HCT116 (cell line): Measurements from ENCODE around the gene HEATR3. TPM values are rescaled to one million over a fixed set of nuclear protein-coding genes. Genes with fewer than 3 reads are reported as not detected.

ENCODE experiments used
- ATAC-seq: fragments of 200-7000 bp; cut with Tn5 transposase; 2 replicates; pipeline ENCODE4 v1.9.1; 2020; ENCODE audit warnings: mild to moderate bottlenecking, moderate library complexity
- BruUV-seq: library from RNA; stranded (reverse); fragments of 400-500 nt; replicated peaks from 2 replicates; lab custom pipeline; 2021; lab: Mats Ljungman, UMichigan
- CTCF ChIA-PET: fragments of 300-600 bp; sonication (Branson Sonifier 250); formaldehyde crosslinking; loops from one replicate; lab custom pipeline; 2021; ENCODE audit warnings: antibody characterized with exemption; lab: Charles Lee
- POLR2A ChIA-PET: fragments of 300-600, 350-600 bp; sonication (Branson Sonifier 250); formaldehyde crosslinking; loops from one replicate; lab custom pipeline; 2021; ENCODE audit warnings: antibody characterized with exemption; lab: Charles Lee
- RAD21 ChIA-PET, 2 experiments: fragments of 300-600 bp; sonication (Branson Sonifier 250); formaldehyde crosslinking; loops; one replicate each; lab custom pipeline; 2023; ENCODE audit warnings: low total read pairs in 2 of 2; ENCODE audit not compliant: uncharacterized antibody in 2 of 2, unreplicated experiment in 2 of 2, low non-redundant PET in 1 of 2; lab: Charles Lee
- DNase-seq: peaks from one replicate; pipeline ENCODE4 v3.0.0-alpha.2; 2010; ENCODE audit warnings: low read depth, low spot score
- H2AFZ ChIP-seq: fragments of 200-600 bp; shearing (Covaris generic), sonication (generic); 2 replicates; pipeline ENCODE4 v1.6.1; 2017; ENCODE audit warnings: low read depth, mixed run types, mixed read lengths, antibody characterized with exemption, low read length; ENCODE audit not compliant: poor library complexity, severe bottlenecking
- H3K27ac ChIP-seq: 2 replicates; pipeline ENCODE4 v1.5.1; 2012; ENCODE audit warnings: low read depth, low read length
- H3K27me3 ChIP-seq: fragments of 200-600 bp; sonication (generic); 2 replicates; pipeline ENCODE4 v1.6.1; 2016; ENCODE audit warnings: mixed run types, low read length, mixed read lengths; ENCODE audit not compliant: insufficient read depth
- H3K36me3 ChIP-seq, 2 experiments: fragments of 200-500 bp in 1 of 2; fragments of 200-600 bp in 1 of 2; sonication (Bioruptor generic) in 1 of 2; sonication (generic) in 1 of 2; 2 replicates each; pipeline versions ENCODE4 v1.5.1 to v1.6.1; 2014 to 2016; ENCODE audit warnings: low read length in 2 of 2, inconsistent platforms in 1 of 2, mixed read lengths in 1 of 2, mixed run types in 1 of 2; ENCODE audit not compliant: insufficient read depth in 2 of 2, control insufficient read depth in 1 of 2
- H3K4me1 ChIP-seq, 2 experiments: fragments of 200-600 bp in 1 of 2; sonication (generic) in 1 of 2; 2 replicates each; pipeline versions ENCODE4 v1.5.1 to v1.6.1; 2012 to 2017; ENCODE audit warnings: low read length in 2 of 2, inconsistent platforms in 1 of 2, mild to moderate bottlenecking in 1 of 2, mixed read lengths in 1 of 2, mixed run types in 1 of 2, moderate library complexity in 1 of 2; ENCODE audit not compliant: insufficient read depth in 2 of 2, control insufficient read depth in 1 of 2
- H3K4me2 ChIP-seq: fragments of 200-600 bp; sonication (generic); 2 replicates; pipeline ENCODE4 v1.6.1; 2017; ENCODE audit warnings: mixed run types, low read length, mixed read lengths
- H3K4me3 ChIP-seq, 2 experiments: fragments of 200-600 bp in 1 of 2; sonication (generic) in 1 of 2; replicated peaks in 1 of 2; 2 replicates each; pipeline ENCODE4 v1.5.1; 2011 to 2016; ENCODE audit warnings: low read length in 2 of 2, control low read depth in 1 of 2, low read depth in 1 of 2, mild to moderate bottlenecking in 1 of 2, mixed read lengths in 1 of 2, mixed run types in 1 of 2
- H3K79me2 ChIP-seq: fragments of 200-600 bp; sonication (generic); 2 replicates; pipeline ENCODE4 v1.6.1; 2017; ENCODE audit warnings: mild to moderate bottlenecking, mixed run types, low read length, moderate library complexity, mixed read lengths; ENCODE audit not compliant: insufficient read depth
- H3K9ac ChIP-seq: fragments of 200-600 bp; sonication (generic); 2 replicates; pipeline ENCODE4 v1.6.1; 2016; ENCODE audit warnings: low read length, mixed read lengths
- H3K9me2 ChIP-seq: fragments of 200-600 bp; sonication (generic), shearing (Covaris generic); 2 replicates; pipeline ENCODE4 v1.6.1; 2017; ENCODE audit warnings: mixed run types, mild to moderate bottlenecking, moderate library complexity; ENCODE audit not compliant: insufficient read depth
- H3K9me3 ChIP-seq, 2 experiments: fragments of 200-500 bp in 1 of 2; fragments of 200-600 bp in 1 of 2; sonication (Bioruptor generic) in 1 of 2; sonication (generic) in 1 of 2; 2 replicates each; pipeline ENCODE4 v1.6.1; 2014 to 2017; ENCODE audit warnings: low read length in 2 of 2, mixed read lengths in 2 of 2, inconsistent platforms in 1 of 2, low read depth in 1 of 2, mild to moderate bottlenecking in 1 of 2, mixed run types in 1 of 2, moderate library complexity in 1 of 2; ENCODE audit not compliant: control insufficient read depth in 1 of 2, insufficient read depth in 1 of 2
- H4K20me1 ChIP-seq: fragments of 200-600 bp; sonication (generic), shearing (Covaris generic); 2 replicates; pipeline ENCODE4 v1.6.1; 2017; ENCODE audit warnings: mixed run types, mild to moderate bottlenecking, moderate library complexity; ENCODE audit not compliant: insufficient read depth
- CBX3 ChIP-seq: IDR thresholded peaks from 2 replicates; pipeline ENCODE4 v1.6.1; 2012; ENCODE audit warnings: low read depth
- CEBPB ChIP-seq: IDR thresholded peaks from 2 replicates; pipeline ENCODE4 v1.6.1; 2012; ENCODE audit warnings: low read depth
- EGR1 ChIP-seq: IDR thresholded peaks from 2 replicates; pipeline ENCODE4 v1.6.1; 2012; ENCODE audit warnings: low read depth
- ELF1 ChIP-seq: IDR thresholded peaks from 2 replicates; pipeline ENCODE4 v1.6.1; 2012; ENCODE audit warnings: low read depth, borderline replicate concordance
- FOSL1 ChIP-seq: IDR thresholded peaks from 2 replicates; pipeline ENCODE4 v1.6.1; 2012; ENCODE audit warnings: low read depth
- JUND ChIP-seq: IDR thresholded peaks from 2 replicates; pipeline ENCODE4 v1.6.1; 2012
- POLR2A ChIP-seq: IDR thresholded peaks from 2 replicates; pipeline ENCODE4 v1.7.0; 2011; ENCODE audit warnings: borderline replicate concordance; ENCODE audit not compliant: insufficient read depth, insufficient read length; ENCODE audit errors: extremely low read depth
- SP1 ChIP-seq: IDR thresholded peaks from 2 replicates; pipeline ENCODE4 v1.6.1; 2012; ENCODE audit warnings: low read depth
- TCF7L2 ChIP-seq: IDR thresholded peaks from 2 replicates; pipeline ENCODE4 v1.7.0; 2011; ENCODE audit warnings: borderline replicate concordance, inconsistent platforms; ENCODE audit not compliant: insufficient read depth, insufficient read length; ENCODE audit errors: extremely low read depth
- ZFX ChIP-seq: fragments of 450-650 bp; IDR thresholded peaks from 2 replicates; pipeline ENCODE4 v1.6.1; 2017
- ZNF274 ChIP-seq: fragments of 200-500 bp; sonication (Bioruptor generic); IDR thresholded peaks from 2 replicates; pipeline ENCODE4 v1.6.1; 2014; ENCODE audit warnings: mild to moderate bottlenecking, low read depth, low read length, inconsistent platforms
- intact Hi-C: fragments of 100-400 bp; cut with micrococcal nuclease; formaldehyde crosslinking; loops from 2 replicates; pipeline ENCODE4 v1.10.0; 2022
- total RNA-seq: library from RNA; stranded (reverse); gene quantifications from one replicate; pipeline ENCODE4 v1.2.1, GENCODE V29; 2021; ENCODE audit not compliant: unreplicated experiment
- TF ChIP-seq, protein P1 (sequence below), 3 experiments: fragments of 200-600 bp in 1 of 3; sonication (generic) in 1 of 3; IDR thresholded peaks in 2 of 3; conservative IDR thresholded peaks in 1 of 3; 2 replicates each; pipeline ENCODE4 v1.5.1; 2012 to 2017; ENCODE audit warnings: low read depth in 2 of 3, low read length in 2 of 3, antibody characterized with exemption in 1 of 3, borderline replicate concordance in 1 of 3, control low read depth in 1 of 3, mild to moderate bottlenecking in 1 of 3, mixed read lengths in 1 of 3, mixed run types in 1 of 3, moderate library complexity in 1 of 3; ENCODE audit not compliant: insufficient read depth in 1 of 3
- TF ChIP-seq, protein P2 (sequence below): IDR thresholded peaks from 2 replicates; pipeline ENCODE4 v1.6.1; 2012; ENCODE audit warnings: low read depth

HEATR3 gene
- total RNA-seq, 1 experiment from 2014 or later, result 16.3 TPM

DNA sequence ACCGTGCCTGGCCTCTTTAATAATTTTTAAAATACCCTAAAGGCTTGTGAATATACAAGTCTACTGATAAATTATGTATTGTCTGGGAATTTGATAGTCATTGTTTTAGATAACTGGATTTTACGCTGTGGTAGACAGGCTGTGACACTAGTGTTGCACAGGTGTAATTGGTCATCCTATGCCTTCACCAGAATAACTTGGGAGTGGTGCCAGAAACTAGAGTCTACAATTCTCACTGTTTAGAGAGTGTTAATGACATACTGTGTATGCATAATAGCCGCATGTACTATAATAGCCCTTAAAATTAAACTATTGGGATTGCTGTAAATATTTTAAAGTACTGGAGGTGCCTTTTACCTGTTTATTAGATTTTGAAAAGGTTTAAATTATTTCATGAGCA, 29.3 kb upstream of the HEATR3 start (continued):
- TF ChIP-seq ZNF274 (no peak), FOSL1 (no peak), SP1 (no peak), ELF1 (no peak)
- TF ChIP-seq, protein P1, sequence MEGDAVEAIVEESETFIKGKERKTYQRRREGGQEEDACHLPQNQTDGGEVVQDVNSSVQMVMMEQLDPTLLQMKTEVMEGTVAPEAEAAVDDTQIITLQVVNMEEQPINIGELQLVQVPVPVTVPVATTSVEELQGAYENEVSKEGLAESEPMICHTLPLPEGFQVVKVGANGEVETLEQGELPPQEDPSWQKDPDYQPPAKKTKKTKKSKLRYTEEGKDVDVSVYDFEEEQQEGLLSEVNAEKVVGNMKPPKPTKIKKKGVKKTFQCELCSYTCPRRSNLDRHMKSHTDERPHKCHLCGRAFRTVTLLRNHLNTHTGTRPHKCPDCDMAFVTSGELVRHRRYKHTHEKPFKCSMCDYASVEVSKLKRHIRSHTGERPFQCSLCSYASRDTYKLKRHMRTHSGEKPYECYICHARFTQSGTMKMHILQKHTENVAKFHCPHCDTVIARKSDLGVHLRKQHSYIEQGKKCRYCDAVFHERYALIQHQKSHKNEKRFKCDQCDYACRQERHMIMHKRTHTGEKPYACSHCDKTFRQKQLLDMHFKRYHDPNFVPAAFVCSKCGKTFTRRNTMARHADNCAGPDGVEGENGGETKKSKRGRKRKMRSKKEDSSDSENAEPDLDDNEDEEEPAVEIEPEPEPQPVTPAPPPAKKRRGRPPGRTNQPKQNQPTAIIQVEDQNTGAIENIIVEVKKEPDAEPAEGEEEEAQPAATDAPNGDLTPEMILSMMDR (IDR thresholded peaks at IDR 0.05 in 2 of 3, conservative IDR thresholded peaks at IDR 0.05 in 1 of 3; ENCODE audit: borderline replicate concordance in 1 of 3, insufficient read depth in 1 of 3, low read depth in 2 of 3, low read length in 2 of 3), result no peak

DNA sequence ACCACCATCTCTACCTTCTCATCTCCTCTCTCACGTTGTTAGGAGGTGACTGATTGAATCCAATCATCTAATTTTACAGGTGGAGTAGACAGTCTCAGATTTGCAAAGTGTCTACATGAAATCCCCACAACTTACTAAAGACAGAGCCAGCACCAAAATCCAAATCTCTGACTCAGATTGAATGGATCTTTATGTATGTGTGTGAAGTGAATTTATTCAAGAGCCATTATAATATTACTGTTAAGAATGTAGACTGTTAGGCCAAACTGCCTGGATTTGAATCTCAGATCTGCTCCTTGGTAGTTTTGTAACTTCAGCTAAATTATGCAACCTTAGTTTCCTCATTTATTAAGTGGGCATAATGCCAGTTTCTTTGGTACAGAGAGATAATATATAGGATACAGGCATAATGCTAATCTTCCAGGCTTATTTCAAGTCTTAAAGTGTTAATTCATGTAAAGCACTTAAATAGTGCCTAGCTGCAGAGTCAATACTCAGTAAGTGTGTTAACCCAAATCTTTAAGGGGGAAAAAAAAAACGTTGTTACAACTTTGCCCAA, 28.0 kb upstream of the HEATR3 start:
- H2AFZ ChIP-seq, result no peak overlapping the region
- H4K20me1 ChIP-seq, result no peaks in the 10 kb centered on the region
- H3K79me2 ChIP-seq, result no peaks in the 10 kb centered on the region
- TF ChIP-seq TCF7L2 (no peak), ZFX (no peak), EGR1 (no peak), CEBPB (no peak), CBX3 (no peak), ELF1 (no peak), ZNF274 (no peak), JUND (no peak), POLR2A (no peak)
- TF ChIP-seq, protein P2, sequence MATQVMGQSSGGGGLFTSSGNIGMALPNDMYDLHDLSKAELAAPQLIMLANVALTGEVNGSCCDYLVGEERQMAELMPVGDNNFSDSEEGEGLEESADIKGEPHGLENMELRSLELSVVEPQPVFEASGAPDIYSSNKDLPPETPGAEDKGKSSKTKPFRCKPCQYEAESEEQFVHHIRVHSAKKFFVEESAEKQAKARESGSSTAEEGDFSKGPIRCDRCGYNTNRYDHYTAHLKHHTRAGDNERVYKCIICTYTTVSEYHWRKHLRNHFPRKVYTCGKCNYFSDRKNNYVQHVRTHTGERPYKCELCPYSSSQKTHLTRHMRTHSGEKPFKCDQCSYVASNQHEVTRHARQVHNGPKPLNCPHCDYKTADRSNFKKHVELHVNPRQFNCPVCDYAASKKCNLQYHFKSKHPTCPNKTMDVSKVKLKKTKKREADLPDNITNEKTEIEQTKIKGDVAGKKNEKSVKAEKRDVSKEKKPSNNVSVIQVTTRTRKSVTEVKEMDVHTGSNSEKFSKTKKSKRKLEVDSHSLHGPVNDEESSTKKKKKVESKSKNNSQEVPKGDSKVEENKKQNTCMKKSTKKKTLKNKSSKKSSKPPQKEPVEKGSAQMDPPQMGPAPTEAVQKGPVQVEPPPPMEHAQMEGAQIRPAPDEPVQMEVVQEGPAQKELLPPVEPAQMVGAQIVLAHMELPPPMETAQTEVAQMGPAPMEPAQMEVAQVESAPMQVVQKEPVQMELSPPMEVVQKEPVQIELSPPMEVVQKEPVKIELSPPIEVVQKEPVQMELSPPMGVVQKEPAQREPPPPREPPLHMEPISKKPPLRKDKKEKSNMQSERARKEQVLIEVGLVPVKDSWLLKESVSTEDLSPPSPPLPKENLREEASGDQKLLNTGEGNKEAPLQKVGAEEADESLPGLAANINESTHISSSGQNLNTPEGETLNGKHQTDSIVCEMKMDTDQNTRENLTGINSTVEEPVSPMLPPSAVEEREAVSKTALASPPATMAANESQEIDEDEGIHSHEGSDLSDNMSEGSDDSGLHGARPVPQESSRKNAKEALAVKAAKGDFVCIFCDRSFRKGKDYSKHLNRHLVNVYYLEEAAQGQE, result no peak
- no peaks in the 10 kb centered on the region for H3K27me3 ChIP-seq
- no peak overlapping the region for H3K4me3 ChIP-seq
- H3K27ac ChIP-seq, result no peak overlapping the region
- no peaks in the 10 kb centered on the region for H3K9me3 ChIP-seq
- BruUV-seq, result no TSS peak
- intact Hi-C loops, result no loop called here
- H3K36me3 ChIP-seq, result peaks cover 0 to 11% of the 10 kb centered on the region in 2 experiments; a peak in 2 of 4 replicates
- H3K9me2 ChIP-seq, result no peaks in the 10 kb centered on the region
- CTCF ChIA-PET, result interaction anchor here (0.7 to 0.8 kb wide), 2 partner anchors 13 to 173 kb away, joined by 3 to 6 read pairs; partner anchors contain the start of gene CNEP1R1
- ATAC-seq (no peak), DNase-seq (no peak)
- H3K4me1 ChIP-seq, result no peaks in the 10 kb centered on the region
- H3K9ac ChIP-seq, result no peak overlapping the region
- POLR2A ChIA-PET, result no interaction called here
- no peak overlapping the region for H3K4me2 ChIP-seq
- RAD21 ChIA-PET, result no interaction called here
